ENCODE results near the gene SYCP2. TPM values are rescaled to one million over a fixed set of nuclear protein-coding genes. Genes with fewer than 3 reads are reported as not detected.

Gene SYCP2
- total RNA-seq, 1 donor from 2014 or later: 1.9 TPM

- Histone ChIP-seq H3K27ac (no peak overlapping the region), H3K4me1 (no peaks in the 10 kb centered on the region), H3K4me3 (no peak overlapping the region), H3K36me3 (no peaks in the 10 kb centered on the region), H3K27me3 (no peaks in the 10 kb centered on the region), H3K9me3 (no peaks in the 10 kb centered on the region)
- intact Hi-C loops (cut with DNase I): no loop called here
- ATAC-seq (no peak), DNase-seq (no peak)
- no peak for TF ChIP-seq CTCF (IDR thresholded peaks at IDR 0.05)
These were observed 112.2 kb downstream of the SYCP2 start for GRCh38 chr20:59821201-59821600.

- ATAC-seq (peak; percentile 48), DNase-seq (no peak)
- no peaks in the 10 kb centered on the region for H3K36me3 ChIP-seq
- H3K27ac ChIP-seq: no peak overlapping the region
- TF ChIP-seq CTCF (IDR thresholded peaks at IDR 0.05): no peak
- H3K4me1 ChIP-seq: no peaks in the 10 kb centered on the region
- intact Hi-C loops (cut with DNase I): no loop called here
- no peak overlapping the region for H3K4me3 ChIP-seq
- no peaks in the 10 kb centered on the region for H3K27me3 ChIP-seq
- no peaks in the 10 kb centered on the region for H3K9me3 ChIP-seq
These were observed 113.0 kb downstream of the SYCP2 start for GRCh38 chr20:59820204-59821041.

GRCh38 chr20:59819496-59820203, 113.8 kb downstream of the SYCP2 start:
- DNase-seq (no peak), ATAC-seq (no peak)
- no peak for TF ChIP-seq CTCF (IDR thresholded peaks at IDR 0.05)
- Histone ChIP-seq H3K27ac (no peak overlapping the region), H3K36me3 (no peaks in the 10 kb centered on the region), H3K9me3 (no peaks in the 10 kb centered on the region), H3K27me3 (no peaks in the 10 kb centered on the region), H3K4me1 (no peaks in the 10 kb centered on the region), H3K4me3 (no peak overlapping the region)
- intact Hi-C loops (cut with DNase I): no loop called here

GRCh38 chr20:59818911-59819310, 114.5 kb downstream of the SYCP2 start:
- Histone ChIP-seq H3K9me3 (no peaks in the 10 kb centered on the region), H3K4me1 (no peaks in the 10 kb centered on the region), H3K27ac (no peak overlapping the region), H3K36me3 (no peaks in the 10 kb centered on the region), H3K4me3 (no peak overlapping the region), H3K27me3 (no peaks in the 10 kb centered on the region)
- TF ChIP-seq CTCF (IDR thresholded peaks at IDR 0.05): no peak
- intact Hi-C loops (cut with DNase I): no loop called here
- ATAC-seq (no peak), DNase-seq (no peak)

GRCh38 chr20:59817846-59818615, 115.4 kb downstream of the SYCP2 start:
- H3K4me3 ChIP-seq: no peak overlapping the region
- no peak for TF ChIP-seq CTCF (IDR thresholded peaks at IDR 0.05)
- no peaks in the 10 kb centered on the region for H3K36me3 ChIP-seq
- DNase-seq (no peak), ATAC-seq (no peak)
- no peaks in the 10 kb centered on the region for H3K4me1 ChIP-seq
- H3K27ac ChIP-seq: no peak overlapping the region
- H3K9me3 ChIP-seq: no peaks in the 10 kb centered on the region
- intact Hi-C loops (cut with DNase I): no loop called here
- H3K27me3 ChIP-seq: no peaks in the 10 kb centered on the region
